ENCODE measurements around the gene ALPK3.

Gene ALPK3

GRCh38 chr15:84893607-84894006, 76.5 kb downstream of the ALPK3 start:
- no peak for DNase-seq (ENCODE audit: low read depth)

- no peak for DNase-seq (ENCODE audit: low read depth)
Measured at GRCh38 chr15:84894736-84895425, 77.7 kb downstream of the ALPK3 start.

GRCh38 chr15:84898761-84899160, 81.6 kb downstream of the ALPK3 start:
- no peak for DNase-seq (ENCODE audit: low read depth)

GRCh38 chr15:84899750-84900149, 82.6 kb downstream of the ALPK3 start:
- no peak for DNase-seq (ENCODE audit: low read depth)

GRCh38 chr15:84901540-84901939, 84.4 kb downstream of the ALPK3 start:
- DNase-seq (ENCODE audit: low read depth), result no peak

GRCh38 chr15:84903751-84904150, 86.6 kb downstream of the ALPK3 start:
- DNase-seq (ENCODE audit: low read depth), result no peak

- DNase-seq (ENCODE audit: low read depth), result no peak
Measured at GRCh38 chr15:84904419-84904818, 87.3 kb downstream of the ALPK3 start.

- DNase-seq (ENCODE audit: low read depth), result no peak
Measured at GRCh38 chr15:84905016-84905916, 88.1 kb downstream of the ALPK3 start.

- DNase-seq (ENCODE audit: low read depth), result no peak
Measured at GRCh38 chr15:84907731-84908130, 90.6 kb downstream of the ALPK3 start.

GRCh38 chr15:84908564-84908963, 91.4 kb downstream of the ALPK3 start:
- no peak for DNase-seq (ENCODE audit: low read depth)

- no peak for DNase-seq (ENCODE audit: low read depth)
Measured at GRCh38 chr15:84909029-84909428, 91.9 kb downstream of the ALPK3 start.

- no peak for DNase-seq (ENCODE audit: low read depth)
Measured at GRCh38 chr15:84909782-84910181, 92.6 kb downstream of the ALPK3 start.

GRCh38 chr15:84910928-84911623, 93.9 kb downstream of the ALPK3 start:
- DNase-seq (ENCODE audit: low read depth), result no peak

- DNase-seq (ENCODE audit: low read depth), result no peak
Measured at GRCh38 chr15:84911879-84912660, 94.9 kb downstream of the ALPK3 start.

GRCh38 chr15:84913360-84913723, 96.2 kb downstream of the ALPK3 start:
- DNase-seq (ENCODE audit: low read depth), result no peak

GRCh38 chr15:84914351-84914750, 97.2 kb downstream of the ALPK3 start:
- no peak for DNase-seq (ENCODE audit: low read depth)

GRCh38 chr15:84914909-84915605, 97.9 kb downstream of the ALPK3 start:
- no peak for DNase-seq (ENCODE audit: low read depth)

GRCh38 chr15:84915606-84915958, 98.4 kb downstream of the ALPK3 start:
- no peak for DNase-seq (ENCODE audit: low read depth)

- no peak for DNase-seq (ENCODE audit: low read depth)
Measured at GRCh38 chr15:84917452-84917851, 100.3 kb downstream of the ALPK3 start.

- DNase-seq (ENCODE audit: low read depth), result no peak
Measured at GRCh38 chr15:84919106-84919667, 102.0 kb downstream of the ALPK3 start.

- no peak for DNase-seq (ENCODE audit: low read depth)
Measured at GRCh38 chr15:84921121-84921520, 104.0 kb downstream of the ALPK3 start.
